ENCODE results near the gene ABCA4.

Gene ABCA4

GRCh38 chr1:94120991-94121390 lies at the start of gene ABCA4:
Gene ABCA4, minus strand, starts transcription at chr1:94121148. Its CDS starts 103 bp downstream, at chr1:94121045.
- TF ChIP-seq FOXM1 (IDR thresholded peaks at IDR 0.05; ENCODE audit: borderline replicate concordance, low read depth) (no peak), TCF12 (IDR thresholded peaks at IDR 0.05; ENCODE audit: low read depth) (no peak), MAX (IDR thresholded peaks at IDR 0.05) (no peak)

- TF ChIP-seq EGR1 (IDR thresholded peaks at IDR 0.05) (no peak), CEBPB (IDR thresholded peaks at IDR 0.05) (no peak), CREB1 (IDR thresholded peaks at IDR 0.05; ENCODE audit: low read depth) (no peak), NFIC (IDR thresholded peaks at IDR 0.05) (no peak), EP300 (IDR thresholded peaks at IDR 0.05; ENCODE audit: borderline replicate concordance) (no peak), FOXM1 (IDR thresholded peaks at IDR 0.05; ENCODE audit: borderline replicate concordance, low read depth) (no peak), TEAD4 (IDR thresholded peaks at IDR 0.05) (no peak), TCF12 (IDR thresholded peaks at IDR 0.05; ENCODE audit: low read depth) (no peak), REST (IDR thresholded peaks at IDR 0.05; ENCODE audit: low read depth) (no peak), YY1 (IDR thresholded peaks at IDR 0.05; ENCODE audit: low read depth) (no peak), RAD21 (IDR thresholded peaks at IDR 0.05; ENCODE audit: low read depth) (no peak), ZBTB7A (IDR thresholded peaks at IDR 0.05; ENCODE audit: low read depth) (no peak)
These were observed 48.2 kb upstream of the ABCA4 start for GRCh38 chr1:94169126-94169525.

- no peak for TF ChIP-seq TAF1 (IDR thresholded peaks at IDR 0.05; ENCODE audit: low read depth)
- no peak for TF ChIP-seq MAX (IDR thresholded peaks at IDR 0.05)
- TF ChIP-seq CREB1 (IDR thresholded peaks at IDR 0.05; ENCODE audit: low read depth), result no peak
- no peak for TF ChIP-seq ZBTB7A (IDR thresholded peaks at IDR 0.05; ENCODE audit: low read depth)
- no peak for TF ChIP-seq USF1 (IDR thresholded peaks at IDR 0.05)
- TF ChIP-seq TEAD4 (IDR thresholded peaks at IDR 0.05), result no peak
- no peak for TF ChIP-seq NFIC (IDR thresholded peaks at IDR 0.05)
- no peak for TF ChIP-seq REST (IDR thresholded peaks at IDR 0.05; ENCODE audit: low read depth)
- TF ChIP-seq EGR1 (IDR thresholded peaks at IDR 0.05), result no peak
- TF ChIP-seq EP300 (IDR thresholded peaks at IDR 0.05; ENCODE audit: borderline replicate concordance), result no peak
- no peak for TF ChIP-seq TCF12 (IDR thresholded peaks at IDR 0.05; ENCODE audit: low read depth)
- TF ChIP-seq FOXM1 (IDR thresholded peaks at IDR 0.05; ENCODE audit: borderline replicate concordance, low read depth), result no peak
- no peak for TF ChIP-seq CEBPB (IDR thresholded peaks at IDR 0.05)
- TF ChIP-seq YY1 (IDR thresholded peaks at IDR 0.05; ENCODE audit: low read depth), result no peak
These were observed 44.9 kb upstream of the ABCA4 start for GRCh38 chr1:94165843-94166242.

GRCh38 chr1:94164121-94164520 lies 43.2 kb upstream of the ABCA4 start:
- 0 out of 2 replicates have a peak, but pooled peaks have one; percentile 37 for TF ChIP-seq NFIC (IDR thresholded peaks at IDR 0.05)

GRCh38 chr1:94160811-94161210 lies 39.9 kb upstream of the ABCA4 start:
- TF ChIP-seq CEBPB (IDR thresholded peaks at IDR 0.05), result no peak
- TF ChIP-seq NFIC (IDR thresholded peaks at IDR 0.05), result no peak
- TF ChIP-seq FOXM1 (IDR thresholded peaks at IDR 0.05; ENCODE audit: borderline replicate concordance, low read depth), result no peak
- TF ChIP-seq CREB1 (IDR thresholded peaks at IDR 0.05; ENCODE audit: low read depth), result no peak
- TF ChIP-seq RAD21 (IDR thresholded peaks at IDR 0.05; ENCODE audit: low read depth), result no peak
- no peak for TF ChIP-seq EP300 (IDR thresholded peaks at IDR 0.05; ENCODE audit: borderline replicate concordance)
- no peak for TF ChIP-seq YY1 (IDR thresholded peaks at IDR 0.05; ENCODE audit: low read depth)
- no peak for TF ChIP-seq TCF12 (IDR thresholded peaks at IDR 0.05; ENCODE audit: low read depth)
- no peak for TF ChIP-seq EGR1 (IDR thresholded peaks at IDR 0.05)
- TF ChIP-seq TEAD4 (IDR thresholded peaks at IDR 0.05), result no peak
- no peak for TF ChIP-seq MAX (IDR thresholded peaks at IDR 0.05)
- TF ChIP-seq USF1 (IDR thresholded peaks at IDR 0.05), result no peak
- no peak for TF ChIP-seq ZBTB7A (IDR thresholded peaks at IDR 0.05; ENCODE audit: low read depth)

- TF ChIP-seq CEBPB (IDR thresholded peaks at IDR 0.05), result no peak
- no peak for TF ChIP-seq TAF1 (IDR thresholded peaks at IDR 0.05; ENCODE audit: low read depth)
- TF ChIP-seq FOXM1 (IDR thresholded peaks at IDR 0.05; ENCODE audit: borderline replicate concordance, low read depth), result no peak
- TF ChIP-seq TCF12 (IDR thresholded peaks at IDR 0.05; ENCODE audit: low read depth), result no peak
- no peak for TF ChIP-seq NFIC (IDR thresholded peaks at IDR 0.05)
- no peak for TF ChIP-seq EGR1 (IDR thresholded peaks at IDR 0.05)
- TF ChIP-seq YY1 (IDR thresholded peaks at IDR 0.05; ENCODE audit: low read depth), result no peak
- no peak for TF ChIP-seq REST (IDR thresholded peaks at IDR 0.05; ENCODE audit: low read depth)
These were observed 35.2 kb upstream of the ABCA4 start for GRCh38 chr1:94156096-94156625.
